Measurements from ENCODE around the gene APOBEC3B. TPM values are rescaled to one million over a fixed set of nuclear protein-coding genes. Genes with fewer than 3 reads are reported as not detected.
"Not testable (repeated sequence)": the region's sequence is repeated elsewhere in the genome, so short reads cannot be mapped to it uniquely, and the experiment has no call there.

APOBEC3B gene
- total and polyA plus RNA-seq, 3 experiments from 2014 or later: 0.55 to 7.3 (median 6.7) TPM

DNA sequence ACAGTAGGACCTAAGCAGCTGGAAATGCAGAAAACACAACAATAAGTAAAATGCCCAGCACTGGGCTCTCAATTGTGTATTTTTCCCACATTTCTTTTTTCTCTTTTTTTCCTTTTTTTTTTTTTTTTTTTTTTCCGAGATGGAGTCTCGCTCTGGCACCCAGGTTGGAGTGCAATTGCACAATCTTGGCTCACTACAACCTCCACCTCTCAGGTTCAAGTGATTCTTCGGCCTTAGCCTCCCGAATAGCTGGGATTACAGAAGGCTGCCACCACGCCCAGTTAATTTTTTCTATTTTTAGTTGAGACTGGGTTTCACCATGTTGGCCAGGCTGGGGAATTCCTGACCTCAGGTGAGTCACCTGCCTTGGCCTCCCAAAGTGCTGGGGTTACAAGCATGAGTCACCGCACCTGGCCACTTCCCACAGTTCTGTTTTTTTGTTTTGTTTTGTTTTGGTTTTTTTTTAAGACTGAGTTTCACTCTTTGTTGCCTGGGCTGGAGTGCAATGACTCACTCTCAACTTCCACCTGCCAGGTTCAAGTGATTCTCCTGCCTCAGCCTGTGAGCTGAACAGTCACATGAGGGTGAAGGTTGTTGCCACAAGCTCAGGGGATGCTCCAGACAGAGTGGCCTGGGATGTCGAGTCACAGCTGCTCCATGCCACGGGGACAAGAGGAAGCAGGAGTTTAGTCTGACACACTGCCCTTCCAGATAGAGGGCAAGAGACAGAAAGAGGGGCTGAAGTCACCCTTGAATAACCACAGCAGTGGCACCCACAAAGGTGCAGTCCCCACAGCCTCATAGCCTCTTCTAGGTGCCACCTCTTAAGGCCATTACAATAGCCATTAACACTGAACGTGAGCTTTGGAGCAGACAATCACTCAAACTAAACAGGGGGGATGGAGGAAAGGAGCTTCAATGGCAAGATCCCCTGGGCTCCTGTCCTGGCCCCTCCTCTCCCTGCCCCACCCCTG is 2.9 kb downstream of the APOBEC3B start:
- peak; percentile 27 to 93 (median 59) for DNase-seq
- H3K36me3 Mint-ChIP-seq; H3K36me3 ChIP-seq (ENCODE audit: insufficient read depth, low read length); H3K9me3 ChIP-seq (ENCODE audit: low read length); H3K4me3 ChIP-seq (ENCODE audit: low read length); H3K27me3 ChIP-seq (ENCODE audit: insufficient read depth, low read length, poor library complexity, severe bottlenecking); H3K27ac ChIP-seq (ENCODE audit: low read depth, low read length); H3K27me3 Mint-ChIP-seq; H3K9me3 Mint-ChIP-seq: not testable (repeated sequence)
- Mint-ChIP-seq H3K4me3 (peak overlapping the region in 6 of 7 donors; percentile 46 to 84 (median 59)), H3K4me1 (peaks cover 57 to 73% (median 63%) of the 10 kb centered on the region in 3 donors), H3K27ac (peak overlapping the region; percentile 81 to 97 (median 90))
- ChIA-PET POLR2A (interaction anchor here (0.6 to 1.1 kb wide), 6 partner anchors 10 to 1339 kb away, joined by 3 to 8 read pairs (median 5); partner anchors contain the start of gene CBX6), CTCF (interaction anchor here (0.7 to 6.2 kb wide), 8 partner anchors 11 to 133 kb away, joined by 3 to 33 read pairs (median 4); partner anchors contain the start of gene APOBEC3D)
- H3K4me1 ChIP-seq (ENCODE audit: insufficient read depth, low read length): peaks cover 31% of the 10 kb centered on the region

DNA sequence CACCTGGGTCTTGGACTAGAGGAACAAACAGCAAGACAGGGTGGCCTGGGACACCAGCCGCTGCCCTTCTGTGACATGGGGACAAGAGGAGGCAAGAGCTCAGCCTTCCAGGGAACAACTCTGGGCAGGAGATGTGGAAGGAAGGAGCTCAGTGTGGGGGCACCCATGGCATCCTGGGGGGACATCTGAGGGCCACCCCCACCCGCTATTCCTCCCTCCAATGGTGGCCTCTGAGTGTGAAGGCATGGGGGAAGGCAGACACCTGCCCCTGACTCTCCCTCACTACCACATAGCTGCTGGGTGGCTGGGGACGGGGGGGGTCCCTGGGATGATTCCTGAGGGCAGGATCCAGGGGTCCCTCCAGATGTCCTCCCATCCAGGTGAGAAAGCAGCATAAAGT is 4.5 kb downstream of the APOBEC3B start:
- peaks cover 31% of the 10 kb centered on the region for H3K4me1 ChIP-seq (ENCODE audit: insufficient read depth, low read length)
- Mint-ChIP-seq H3K9me3 (peaks cover 0 to 6% (median 3%) of the 10 kb centered on the region in 5 donors), H3K4me1 (peaks cover 56 to 72% (median 59%) of the 10 kb centered on the region in 3 donors), H3K27ac (peak overlapping the region in 1 of 8 donors; percentile 78), H3K36me3 (no peaks in the 10 kb centered on the region), H3K27me3 (peaks cover 0 to 1% of the 10 kb centered on the region in 2 donors), H3K4me3 (no peak overlapping the region)
- CTCF ChIA-PET: interaction anchor here (1.1 kb wide), 1 partner anchor 149 kb away, joined by 3 read pairs; no protein-coding TSS in a partner anchor
- H3K36me3 ChIP-seq (ENCODE audit: insufficient read depth, low read length): no peaks in the 10 kb centered on the region
- H3K4me3 ChIP-seq (ENCODE audit: low read length): no peak overlapping the region
- POLR2A ChIA-PET: no interaction called here
- no peaks in the 10 kb centered on the region for H3K27me3 ChIP-seq (ENCODE audit: insufficient read depth, low read length, poor library complexity, severe bottlenecking)
- no peak for DNase-seq
- no peaks in the 10 kb centered on the region for H3K9me3 ChIP-seq (ENCODE audit: low read length)
- no peak overlapping the region for H3K27ac ChIP-seq (ENCODE audit: low read depth, low read length)

DNA sequence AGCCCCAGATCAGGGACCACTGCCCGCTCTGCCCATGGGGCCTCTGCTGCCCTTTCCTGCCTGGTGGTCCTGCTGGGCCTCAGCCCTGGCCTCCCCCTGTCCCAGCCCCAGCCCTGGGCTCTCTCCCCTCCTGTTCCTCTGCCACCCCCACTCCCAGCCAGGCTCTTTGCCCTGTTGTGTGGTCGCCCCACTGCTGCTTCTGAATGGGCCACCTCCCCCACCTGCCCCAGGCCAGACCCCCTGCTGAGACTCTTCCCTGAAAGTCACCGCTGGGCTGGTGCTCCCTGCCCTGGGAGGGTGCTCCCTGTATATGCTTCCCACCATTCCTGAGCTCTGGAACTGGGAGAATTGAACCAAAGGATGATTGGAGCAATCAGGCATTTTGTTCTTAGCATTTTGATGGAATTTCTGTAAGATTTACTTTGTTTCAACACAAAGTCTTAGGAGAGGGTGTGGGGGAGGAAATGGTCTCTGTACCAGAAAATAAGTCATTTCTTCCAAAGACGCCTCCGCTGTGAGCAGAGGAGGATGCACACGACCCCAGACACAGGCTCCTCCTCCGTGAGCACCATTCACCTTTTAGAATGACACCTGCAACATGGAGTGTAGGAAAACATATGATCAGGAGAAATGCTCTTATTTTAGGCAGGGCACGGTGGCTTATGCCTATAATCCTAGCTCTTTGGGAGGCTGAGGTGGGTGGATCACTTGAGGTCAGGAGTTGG is 5.2 kb downstream of the APOBEC3B start:
- peaks cover 49 to 65% (median 52%) of the 10 kb centered on the region in 3 donors for H3K4me1 Mint-ChIP-seq
- H3K27ac Mint-ChIP-seq: peak overlapping the region in 1 of 8 donors; percentile 51
- Histone ChIP-seq H3K36me3 (ENCODE audit: insufficient read depth, low read length) (no peaks in the 10 kb centered on the region), H3K9me3 (ENCODE audit: low read length) (no peaks in the 10 kb centered on the region), H3K27me3 (ENCODE audit: insufficient read depth, low read length, poor library complexity, severe bottlenecking) (no peaks in the 10 kb centered on the region), H3K27ac (ENCODE audit: low read depth, low read length) (no peak overlapping the region), H3K4me1 (ENCODE audit: insufficient read depth, low read length) (peaks cover 26% of the 10 kb centered on the region), H3K4me3 (ENCODE audit: low read length) (no peak overlapping the region)
- H3K4me3 Mint-ChIP-seq: no peak overlapping the region
- H3K36me3 Mint-ChIP-seq: no peaks in the 10 kb centered on the region
- POLR2A ChIA-PET: no interaction called here
- CTCF ChIA-PET: interaction anchor here (1.1 kb wide), 1 partner anchor 148 kb away, joined by 3 read pairs; no protein-coding TSS in a partner anchor
- DNase-seq: no peak
- H3K27me3 Mint-ChIP-seq: peaks cover 0 to 1% of the 10 kb centered on the region in 2 donors
- peaks cover 0 to 6% (median 3%) of the 10 kb centered on the region in 5 donors for H3K9me3 Mint-ChIP-seq

DNA sequence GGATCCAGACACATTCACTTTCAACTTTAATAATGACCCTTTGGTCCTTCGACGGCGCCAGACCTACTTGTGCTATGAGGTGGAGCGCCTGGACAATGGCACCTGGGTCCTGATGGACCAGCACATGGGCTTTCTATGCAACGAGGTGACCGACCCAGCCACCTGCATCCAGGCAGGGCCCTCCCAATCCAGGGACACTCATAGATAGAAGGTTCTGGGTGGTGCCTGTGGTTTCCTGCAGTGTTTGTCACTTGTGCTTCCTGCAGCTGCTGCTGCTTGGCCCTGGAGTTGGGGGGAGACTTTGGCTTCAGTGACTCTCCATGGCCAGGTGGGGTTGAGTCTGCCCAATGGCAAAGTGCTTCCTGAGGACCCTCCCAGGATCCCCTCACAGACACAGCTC is 7.3 kb downstream of the APOBEC3B start:
- CTCF ChIA-PET: interaction anchor here (1.6 kb wide), 1 partner anchor 16 kb away, joined by 4 read pairs; no protein-coding TSS in a partner anchor
- peaks cover 1 to 10% of the 10 kb centered on the region in 2 donors for H3K27me3 Mint-ChIP-seq
- Histone ChIP-seq H3K36me3 (ENCODE audit: insufficient read depth, low read length) (no peaks in the 10 kb centered on the region), H3K9me3 (ENCODE audit: low read length) (no peaks in the 10 kb centered on the region), H3K4me3 (ENCODE audit: low read length) (no peak overlapping the region), H3K27ac (ENCODE audit: low read depth, low read length) (no peak overlapping the region), H3K4me1 (ENCODE audit: insufficient read depth, low read length) (peaks cover 21% of the 10 kb centered on the region), H3K27me3 (ENCODE audit: insufficient read depth, low read length, poor library complexity, severe bottlenecking) (no peaks in the 10 kb centered on the region)
- H3K4me1 Mint-ChIP-seq: peaks cover 39 to 56% (median 42%) of the 10 kb centered on the region in 3 donors
- H3K4me3 Mint-ChIP-seq: peak overlapping the region in 4 of 7 donors; percentile 25 to 76 (median 48)
- no peak for DNase-seq
- POLR2A ChIA-PET: no interaction called here
- peak overlapping the region in 6 of 8 donors; percentile 19 to 83 (median 40) for H3K27ac Mint-ChIP-seq
- no peaks in the 10 kb centered on the region for H3K36me3 Mint-ChIP-seq
- peaks cover 0 to 6% (median 0%) of the 10 kb centered on the region in 5 donors for H3K9me3 Mint-ChIP-seq

DNA sequence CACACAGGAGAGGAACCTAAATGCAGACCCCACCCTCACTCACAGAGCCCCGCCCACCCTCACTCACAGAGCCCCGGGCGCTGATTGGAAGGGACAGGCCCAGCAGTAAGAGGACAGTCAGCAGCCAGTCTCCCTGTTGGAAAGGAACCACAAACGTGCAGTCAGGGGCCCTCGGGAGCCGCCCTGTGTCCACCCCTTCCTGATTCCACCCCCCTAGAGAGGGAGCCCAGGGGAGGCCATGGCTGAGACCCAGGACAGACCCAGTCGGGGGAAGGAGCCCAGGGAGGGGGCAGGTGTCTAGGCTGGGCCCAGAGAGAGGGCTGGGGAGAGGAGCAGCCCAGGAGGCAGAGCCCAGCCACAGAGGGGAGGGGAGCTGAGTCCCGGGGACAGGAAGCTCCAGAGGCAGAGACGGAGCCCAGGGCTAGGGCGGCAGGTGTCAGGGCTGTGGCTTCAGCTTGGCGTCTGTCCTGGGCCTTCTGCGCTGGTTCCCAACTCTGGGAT is 10.8 kb downstream of the APOBEC3B start:
- Mint-ChIP-seq H3K27me3 (peaks cover 2 to 24% of the 10 kb centered on the region in 2 donors), H3K4me1 (peaks cover 18 to 27% (median 21%) of the 10 kb centered on the region in 3 donors)
- H3K9me3 Mint-ChIP-seq; H3K36me3 ChIP-seq (ENCODE audit: insufficient read depth, low read length); H3K4me3 ChIP-seq (ENCODE audit: low read length); H3K27ac Mint-ChIP-seq; CTCF ChIA-PET; H3K4me3 Mint-ChIP-seq; H3K36me3 Mint-ChIP-seq; POLR2A ChIA-PET; H3K9me3 ChIP-seq (ENCODE audit: low read length); H3K27ac ChIP-seq (ENCODE audit: low read depth, low read length); H3K27me3 ChIP-seq (ENCODE audit: insufficient read depth, low read length, poor library complexity, severe bottlenecking); DNase-seq: not testable (repeated sequence)
- peaks cover 12% of the 10 kb centered on the region for H3K4me1 ChIP-seq (ENCODE audit: insufficient read depth, low read length)

DNA sequence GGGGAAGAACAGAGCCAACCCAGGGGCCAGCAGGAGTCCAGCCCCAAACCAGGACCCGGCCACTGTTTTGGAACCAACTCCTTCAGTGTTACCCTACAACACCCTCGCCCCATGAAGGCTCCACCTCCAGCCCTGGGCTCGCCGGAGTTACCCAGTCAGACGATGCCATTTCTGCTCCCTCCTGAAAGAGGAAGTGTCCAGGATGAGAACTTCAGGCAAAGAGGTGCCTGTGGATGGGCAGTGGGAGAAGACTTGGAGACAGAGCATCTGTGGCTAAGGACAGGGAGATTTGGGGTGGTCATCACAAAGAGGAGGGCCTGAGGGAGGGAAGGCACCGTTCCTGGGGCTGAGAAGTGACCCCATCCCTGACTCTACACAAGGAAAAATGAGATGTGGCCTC is 14.0 kb downstream of the APOBEC3B start:
- no peaks in the 10 kb centered on the region for H3K9me3 ChIP-seq (ENCODE audit: low read length)
- H3K4me3 ChIP-seq (ENCODE audit: low read length): no peak overlapping the region
- peak overlapping the region in 1 of 8 donors; percentile 38 for H3K27ac Mint-ChIP-seq
- H3K27me3 ChIP-seq (ENCODE audit: insufficient read depth, low read length, poor library complexity, severe bottlenecking): no peaks in the 10 kb centered on the region
- no peak overlapping the region for H3K27ac ChIP-seq (ENCODE audit: low read depth, low read length)
- H3K36me3 ChIP-seq (ENCODE audit: insufficient read depth, low read length): no peaks in the 10 kb centered on the region
- H3K27me3 Mint-ChIP-seq: peaks cover 8 to 30% of the 10 kb centered on the region in 2 donors
- H3K4me3 Mint-ChIP-seq: no peak overlapping the region
- no peaks in the 10 kb centered on the region for H3K36me3 Mint-ChIP-seq
- H3K4me1 ChIP-seq (ENCODE audit: insufficient read depth, low read length): no peaks in the 10 kb centered on the region
- DNase-seq: no peak
- ChIA-PET CTCF (no interaction called here), POLR2A (no interaction called here)
- peaks cover 0 to 7% (median 3%) of the 10 kb centered on the region in 5 donors for H3K9me3 Mint-ChIP-seq
- peaks cover 2 to 4% (median 4%) of the 10 kb centered on the region in 3 donors for H3K4me1 Mint-ChIP-seq

DNA sequence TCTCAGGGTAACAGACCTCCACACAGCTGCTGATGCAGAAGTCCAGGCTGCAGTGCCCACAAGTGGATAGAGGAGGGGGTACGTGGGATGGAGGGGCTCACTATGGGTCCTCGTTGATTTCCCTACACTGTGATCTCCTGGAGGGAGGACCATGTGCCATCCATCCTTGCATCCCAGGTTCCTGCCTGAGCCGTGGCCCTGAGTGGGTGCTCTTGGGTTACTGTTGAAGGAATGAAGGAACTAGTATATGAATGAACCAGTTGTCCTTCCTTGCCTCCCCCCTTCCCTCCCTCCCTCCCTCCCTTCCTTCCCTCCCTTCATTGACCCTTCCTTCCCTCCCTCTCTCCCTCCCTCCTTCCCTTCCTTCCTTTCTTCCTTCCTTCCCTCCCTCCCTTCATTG is 15.4 kb downstream of the APOBEC3B start:
- Histone ChIP-seq H3K4me1 (ENCODE audit: insufficient read depth, low read length) (peaks cover 3% of the 10 kb centered on the region), H3K27ac (ENCODE audit: low read depth, low read length) (no peak overlapping the region), H3K4me3 (ENCODE audit: low read length) (no peak overlapping the region), H3K27me3 (ENCODE audit: insufficient read depth, low read length, poor library complexity, severe bottlenecking) (no peaks in the 10 kb centered on the region), H3K9me3 (ENCODE audit: low read length) (no peaks in the 10 kb centered on the region), H3K36me3 (ENCODE audit: insufficient read depth, low read length) (no peaks in the 10 kb centered on the region)
- no peaks in the 10 kb centered on the region for H3K36me3 Mint-ChIP-seq
- no peak overlapping the region for H3K27ac Mint-ChIP-seq
- H3K4me3 Mint-ChIP-seq: no peak overlapping the region
- POLR2A ChIA-PET: no interaction called here
- DNase-seq: no peak
- H3K27me3 Mint-ChIP-seq: peaks cover 9 to 30% of the 10 kb centered on the region in 2 donors
- H3K9me3 Mint-ChIP-seq: peaks cover 0 to 7% (median 3%) of the 10 kb centered on the region in 5 donors
- H3K4me1 Mint-ChIP-seq: peaks cover 2 to 7% (median 4%) of the 10 kb centered on the region in 3 donors
- CTCF ChIA-PET: no interaction called here

All from CD8-positive, alpha-beta memory T cell (primary cell).